IMR-90 (cell line): ENCODE results near the gene DGKD. TPM values are rescaled to one million over a fixed set of nuclear protein-coding genes. Genes with fewer than 3 reads are reported as not detected.

ENCODE experiments used
- ATAC-seq: fragments of 200-7000 bp; cut with Tn5 transposase; 2 replicates; pipeline ENCODE4 v1.9.1; 2020; ENCODE audit warnings: low read depth, mild to moderate bottlenecking, moderate library complexity
- BruUV-seq: library from RNA; stranded (reverse); fragments of 400-500 nt; replicated peaks from 2 replicates; lab custom pipeline; 2021; lab: Mats Ljungman, UMichigan
- CTCF ChIA-PET: fragments of 300-600 bp; formaldehyde crosslinking; extraction: SDS; loops from one replicate; lab custom pipeline; 2021; ENCODE audit warnings: antibody characterized with exemption; lab: Yijun Ruan, JAX
- POLR2A ChIA-PET: fragments of 300-600 bp; sonication (Branson Sonifier 250); formaldehyde crosslinking; loops from one replicate; lab custom pipeline; 2022; ENCODE audit warnings: antibody characterized with exemption; ENCODE audit not compliant: unreplicated experiment; lab: Charles Lee
- DNase-seq: peaks from one replicate; pipeline ENCODE4 v3.0.0; 2013
- H2AFZ ChIP-seq: replicated peaks from 2 replicates; pipeline ENCODE3; 2013; ENCODE audit warnings: low read length, mild to moderate bottlenecking; ENCODE audit not compliant: poor library complexity
- H2AK5ac ChIP-seq: 2 replicates; pipeline ENCODE4 v1.6.1; 2013; ENCODE audit warnings: low read depth, low read length, inconsistent platforms
- H2AK9ac ChIP-seq: replicated peaks from 2 replicates; pipeline ENCODE3; 2013; ENCODE audit warnings: mild to moderate bottlenecking, low read depth, low read length, moderate library complexity; ENCODE audit not compliant: poor library complexity
- H2BK120ac ChIP-seq: 2 replicates; pipeline ENCODE4 v1.6.1; 2013; ENCODE audit warnings: low read depth, low read length, inconsistent platforms
- H2BK15ac ChIP-seq: 3 replicates; pipeline ENCODE4 v1.6.1; 2013; ENCODE audit warnings: low read depth, low read length, inconsistent platforms
- H2BK20ac ChIP-seq: 2 replicates; pipeline ENCODE4 v1.6.1; 2013; ENCODE audit warnings: low read depth, mild to moderate bottlenecking, inconsistent platforms, low read length, moderate library complexity
- H2BK5ac ChIP-seq: 2 replicates; pipeline ENCODE4 v1.6.1; 2013; ENCODE audit warnings: mild to moderate bottlenecking, low read depth, low read length, inconsistent platforms; ENCODE audit not compliant: poor library complexity, severe bottlenecking
- H3K14ac ChIP-seq: replicated peaks from 2 replicates; pipeline ENCODE4 v1.6.1; 2013; ENCODE audit warnings: low read depth, low read length, inconsistent platforms
- H3K18ac ChIP-seq: 2 replicates; pipeline ENCODE4 v1.6.1; 2013; ENCODE audit warnings: low read depth, low read length, control low read depth
- H3K23ac ChIP-seq: 2 replicates; pipeline ENCODE4 v1.6.1; 2013; ENCODE audit warnings: low read depth, low read length, inconsistent platforms
- H3K27ac ChIP-seq: 2 replicates; pipeline ENCODE4 v1.5.1; 2013; ENCODE audit warnings: mild to moderate bottlenecking, control low read depth, low read length; ENCODE audit not compliant: insufficient read depth
- H3K27me3 ChIP-seq: 2 replicates; pipeline ENCODE4 v1.6.1; 2013; ENCODE audit warnings: low read length; ENCODE audit not compliant: control insufficient read depth, insufficient read depth
- H3K36me3 ChIP-seq: 2 replicates; pipeline ENCODE4 v1.6.1; 2013; ENCODE audit warnings: low read length, mixed read lengths; ENCODE audit not compliant: control insufficient read depth, insufficient read depth
- H3K4ac ChIP-seq: 2 replicates; pipeline ENCODE4 v1.6.1; 2013; ENCODE audit warnings: low read depth, low read length, inconsistent platforms
- H3K4me1 ChIP-seq: 2 replicates; pipeline ENCODE4 v1.6.1; 2013; ENCODE audit warnings: low read length, mixed read lengths; ENCODE audit not compliant: control insufficient read depth, insufficient read depth
- H3K4me2 ChIP-seq: 2 replicates; pipeline ENCODE4 v1.6.1; 2013; ENCODE audit warnings: low read depth, mild to moderate bottlenecking, control low read depth, low read length, moderate library complexity
- H3K4me3 ChIP-seq: 2 replicates; pipeline ENCODE4 v1.5.1; 2013; ENCODE audit warnings: low read depth, mild to moderate bottlenecking, control low read depth, low read length, moderate library complexity; ENCODE audit not compliant: insufficient read depth
- H3K56ac ChIP-seq: 2 replicates; pipeline ENCODE4 v1.6.1; 2013; ENCODE audit warnings: low read length, inconsistent platforms; ENCODE audit not compliant: insufficient read depth; ENCODE audit errors: extremely low read depth
- H3K79me1 ChIP-seq, 2 experiments: 2 replicates each; pipeline ENCODE4 v1.6.1; 2013; ENCODE audit warnings: low read length in 2 of 2, inconsistent platforms in 1 of 2, low read depth in 1 of 2
- H3K9ac ChIP-seq: 2 replicates; pipeline ENCODE4 v1.6.1; 2013; ENCODE audit warnings: low read depth, low read length, control low read depth
- H3K9me1 ChIP-seq: 2 replicates; pipeline ENCODE4 v1.6.1; 2013; ENCODE audit warnings: low read length, inconsistent platforms; ENCODE audit not compliant: insufficient read depth
- H3K9me3 ChIP-seq: 2 replicates; pipeline ENCODE4 v1.6.1; 2013; ENCODE audit warnings: low read length; ENCODE audit not compliant: control insufficient read depth, insufficient read depth
- H4K20me1 ChIP-seq: 2 replicates; pipeline ENCODE4 v1.6.1; 2013; ENCODE audit warnings: low read length, inconsistent platforms; ENCODE audit not compliant: insufficient read depth
- H4K5ac ChIP-seq: 2 replicates; pipeline ENCODE4 v1.6.1; 2013; ENCODE audit warnings: mild to moderate bottlenecking, low read depth, low read length, control low read depth
- H4K8ac ChIP-seq, 2 experiments: 2 replicates each; pipeline ENCODE4 v1.6.1; 2013; ENCODE audit warnings: low read depth in 2 of 2, low read length in 2 of 2, control low read depth in 1 of 2, inconsistent platforms in 1 of 2
- H4K91ac ChIP-seq: 2 replicates; pipeline ENCODE4 v1.6.1; 2013; ENCODE audit warnings: low read depth, low read length, inconsistent platforms; ENCODE audit not compliant: insufficient read depth
- BHLHE40 ChIP-seq: fragments of 150-350 bp; IDR thresholded peaks from 2 replicates; pipeline ENCODE4 v1.6.1; 2016; ENCODE audit warnings: mild to moderate bottlenecking, low read depth, low read length
- CEBPB ChIP-seq: IDR thresholded peaks from 2 replicates; pipeline ENCODE4 v1.6.1; 2012; ENCODE audit warnings: low read depth, low read length, improper control_type of control experiment
- CHD1 ChIP-seq: IDR thresholded peaks from 2 replicates; pipeline ENCODE4 v1.6.1; 2012; ENCODE audit warnings: low read depth, low read length, improper control_type of control experiment
- CTCF ChIP-seq: conservative IDR thresholded peaks from 2 replicates; pipeline ENCODE4 v1.5.1; 2012; ENCODE audit warnings: mild to moderate bottlenecking, low read depth, low read length, improper control_type of control experiment
- POLR2A ChIP-seq: IDR thresholded peaks from 2 replicates; pipeline ENCODE4 v1.6.1; 2012; ENCODE audit warnings: mild to moderate bottlenecking, low read depth, low read length
- RFX5 ChIP-seq: IDR thresholded peaks from 2 replicates; pipeline ENCODE4 v1.8.0; 2012; ENCODE audit warnings: low read depth, mild to moderate bottlenecking, low read length, moderate library complexity
- SMC3 ChIP-seq: fragments of 150-350 bp; IDR thresholded peaks from 2 replicates; pipeline ENCODE4 v1.6.1; 2016; ENCODE audit warnings: low read depth, mild to moderate bottlenecking, antibody characterized with exemption, low read length, moderate library complexity
- WGBS, 2 experiments: methylation state at CpG; one replicate each; pipeline versions ENCODE4 v1.1.5 to v1.1.7; 2013; ENCODE audit warnings: missing lambda C conversion rate in 2 of 2; ENCODE audit not compliant: insufficient read length in 1 of 2; ENCODE audit errors: extremely low coverage in 2 of 2; 5-methylcytosine and 5-hydroxymethylcytosine counted together
- dilution Hi-C: fragments of 300-500 bp; cut with HindIII; formaldehyde crosslinking; loops from one replicate; pipeline ENCODE4 v1.14.3; 2018; ENCODE audit warnings: low sequenced_read_pairs; ENCODE audit not compliant: unreplicated experiment
- in situ Hi-C: fragments of 300-500 bp; cut with MboI; formaldehyde crosslinking; loops from 3 replicates; pipeline ENCODE4 v1.14.3; 2019; ENCODE audit warnings: low sequenced_read_pairs, inconsistent platforms, mixed read lengths
- intact Hi-C: fragments of 100-400 bp; cut with micrococcal nuclease; formaldehyde crosslinking; loops from 2 replicates; pipeline ENCODE4 v1.10.0; 2022
- polyA plus RNA-seq, 3 experiments: library from polyadenylated mRNA; depleted of rRNA; stranded (reverse); fragments of >200 nt; gene quantifications; 2 replicates each; pipeline ENCODE4 v1.2.3, GENCODE V29; 2012; ENCODE audit warnings: low replicate concordance in 1 of 3
- total RNA-seq: library from RNA; depleted of rRNA; stranded (reverse); fragments of >200 nt; gene quantifications from 2 replicates; pipeline ENCODE4 v1.2.3, GENCODE V29; 2012

The DGKD gene
- total and polyA plus RNA-seq, 2 of the 4 experiments (the other 2 are of a cell fraction) = 6.5 to 10.1 TPM

DNA sequence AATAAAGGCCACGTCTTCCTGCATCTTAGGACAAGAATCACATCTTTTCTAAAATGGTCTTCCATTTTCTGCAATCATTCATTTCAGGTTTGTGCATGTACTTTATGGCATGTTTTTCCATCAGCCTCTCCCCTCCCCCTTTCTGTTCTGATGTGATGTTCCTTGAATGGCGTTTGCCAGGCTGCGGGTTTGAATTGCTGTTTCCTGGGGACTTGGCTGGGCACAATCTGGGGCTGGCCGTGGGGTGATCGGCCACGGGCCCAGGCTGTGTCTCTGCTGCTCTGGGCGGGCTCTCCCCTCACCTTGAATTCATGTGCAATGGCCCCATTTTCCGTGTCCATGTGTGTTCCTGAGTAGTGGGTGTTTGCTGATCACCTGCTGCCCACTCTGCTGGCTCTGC is 15.2 kb downstream of the DGKD start:
- CTCF ChIA-PET = interaction anchor here (0.7 kb wide), 1 partner anchor 254 kb away, joined by 3 read pairs; no protein-coding TSS in a partner anchor

More for the DNA sequence above, 15.2 kb downstream of the DGKD start:
- H2AFZ ChIP-seq = no peak overlapping the region
- H4K91ac ChIP-seq = no peak overlapping the region
- H2BK20ac ChIP-seq = no peak overlapping the region
- peaks cover 4% of the 10 kb centered on the region; the same call in 1 of the 2 replicates for H4K20me1 ChIP-seq
- no peak overlapping the region for H2BK15ac ChIP-seq
- no peaks in the 10 kb centered on the region for H3K9me3 ChIP-seq
- no peak overlapping the region for H2BK5ac ChIP-seq
- no TSS peak for BruUV-seq
- peaks cover 9 to 23% of the 10 kb centered on the region in 2 experiments for H3K79me1 ChIP-seq
- H3K9ac ChIP-seq = no peak overlapping the region
- H3K23ac ChIP-seq = no peak overlapping the region
- no CpG with 5 or more reads among the region's 8 CpGs for WGBS, 2 experiments
- DNase-seq (no peak), ATAC-seq (no peak)
- no peak overlapping the region for H2BK120ac ChIP-seq
- TF ChIP-seq SMC3 = no peak
- no peak for TF ChIP-seq CTCF
- no peak for TF ChIP-seq CHD1
- no peak for TF ChIP-seq RFX5
- no peak for TF ChIP-seq POLR2A
- TF ChIP-seq CEBPB = no peak
- no peak for TF ChIP-seq BHLHE40
- H2AK9ac ChIP-seq = no peak overlapping the region
- H3K27me3 ChIP-seq = no peaks in the 10 kb centered on the region
- H3K4me3 ChIP-seq = no peak overlapping the region
- H4K5ac ChIP-seq = no peak overlapping the region
- dilution Hi-C loops = no loop called here
- in situ Hi-C loops = no loop called here
- no peak overlapping the region for H3K4me2 ChIP-seq
- POLR2A ChIA-PET = interaction anchor here (0.6 kb wide), 1 partner anchor 1495 kb away, joined by 13 read pairs; no protein-coding TSS in a partner anchor
- no peak overlapping the region for H3K14ac ChIP-seq
- H3K4ac ChIP-seq = no peak overlapping the region
- no peak overlapping the region for H2AK5ac ChIP-seq
- H3K27ac ChIP-seq = no peak overlapping the region
- H3K18ac ChIP-seq = no peak overlapping the region
- no peaks in the 10 kb centered on the region; the same call in 1 of the 2 replicates for H3K9me1 ChIP-seq
- H3K56ac ChIP-seq = no peak overlapping the region
- H4K8ac ChIP-seq = no peak overlapping the region; a peak in 1 of 4 replicates
- peaks cover 1% of the 10 kb centered on the region; the same call in 1 of the 2 replicates for H3K36me3 ChIP-seq
- H3K4me1 ChIP-seq = no peaks in the 10 kb centered on the region; the same call in 1 of the 2 replicates
- intact Hi-C loops = no loop called here
